MM.1S (cell line): ENCODE results near the gene CASP9.

Experiments used
- CTCF ChIP-seq: fragments of 300-600 bp; sonication (generic); IDR thresholded peaks from 2 replicates; pipeline ENCODE4 v1.5.1; 2016; ENCODE audit warnings: antibody characterized with exemption, low read length, mixed read lengths
- EZH2 ChIP-seq: fragments of 300-600 bp; sonication (generic); optimal IDR thresholded peaks from 2 replicates; pipeline ENCODE3; 2017; ENCODE audit warnings: low read depth, mild to moderate bottlenecking, antibody characterized with exemption, low read length, mixed read lengths

GRCh38 chr1:15451014-15451722, 72.8 kb downstream of the CASP9 start:
- TF ChIP-seq CTCF, result no peak
- no peak for TF ChIP-seq EZH2
